ENCODE results near the gene AQR.
"Not testable (repeated sequence)": the region's sequence is repeated elsewhere in the genome, so short reads cannot be mapped to it uniquely, and the experiment has no call there.

The AQR gene

GRCh38 chr15:34813446-34814190, 155.9 kb downstream of the AQR start:
- no peak for TF ChIP-seq CTCF (IDR thresholded peaks at IDR 0.05; ENCODE audit: low read depth, low read length)
- DNase-seq (ENCODE audit: low read depth in 2 of 2): no peak
- no peak overlapping the region for H3K4me3 ChIP-seq (replicated peaks in 1 of 2; ENCODE audit: low read depth in 2 of 2, low read length in 2 of 2)

- DNase-seq (ENCODE audit: low read depth in 2 of 2); H3K4me3 ChIP-seq (replicated peaks in 1 of 2; ENCODE audit: low read depth in 2 of 2, low read length in 2 of 2): not testable (repeated sequence)
Measured at GRCh38 chr15:34812868-34813365, 156.6 kb downstream of the AQR start.

- no peak overlapping the region for H3K4me3 ChIP-seq (replicated peaks in 1 of 2; ENCODE audit: low read depth in 2 of 2, low read length in 2 of 2)
- TF ChIP-seq CTCF (IDR thresholded peaks at IDR 0.05; ENCODE audit: low read depth, low read length): no peak
- peak in 1 of 2 donors; percentile 70 for DNase-seq (ENCODE audit: low read depth in 2 of 2)
Measured at GRCh38 chr15:34812369-34812768, 157.2 kb downstream of the AQR start.

- no peak overlapping the region for H3K4me3 ChIP-seq (replicated peaks in 1 of 2; ENCODE audit: low read depth in 2 of 2, low read length in 2 of 2)
- peak; percentile 75 to 98 for DNase-seq (ENCODE audit: low read depth in 2 of 2)
- TF ChIP-seq CTCF (IDR thresholded peaks at IDR 0.05; ENCODE audit: low read depth, low read length): no peak
Measured at GRCh38 chr15:34810443-34811129, 159.0 kb downstream of the AQR start.

- DNase-seq (ENCODE audit: low read depth in 2 of 2): no peak
- TF ChIP-seq CTCF (IDR thresholded peaks at IDR 0.05; ENCODE audit: low read depth, low read length): no peak
Measured at GRCh38 chr15:34809186-34809585, 160.4 kb downstream of the AQR start.

GRCh38 chr15:34808016-34808415, 161.5 kb downstream of the AQR start:
- no peak for TF ChIP-seq CTCF (IDR thresholded peaks at IDR 0.05; ENCODE audit: low read depth, low read length)
- DNase-seq (ENCODE audit: low read depth in 2 of 2): peak in 1 of 2 donors; percentile 41
- no peak overlapping the region for H3K4me3 ChIP-seq (replicated peaks in 1 of 2; ENCODE audit: low read depth in 2 of 2, low read length in 2 of 2)

More at GRCh38 chr15:34809186-34809585, 160.4 kb downstream of the AQR start:
- no peak overlapping the region for H3K4me3 ChIP-seq (replicated peaks in 1 of 2; ENCODE audit: low read depth in 2 of 2, low read length in 2 of 2)

GRCh38 chr15:34807241-34807640, 162.3 kb downstream of the AQR start:
- not testable (repeated sequence) for DNase-seq (ENCODE audit: low read depth in 2 of 2); H3K4me3 ChIP-seq (replicated peaks in 1 of 2; ENCODE audit: low read depth in 2 of 2, low read length in 2 of 2)
